CD4-positive, alpha-beta T cell treated with Interleukin-10 for 1 hour (primary cell): ENCODE measurements around the gene TOGARAM2.

Experiments used
- DNase-seq: peaks from one replicate; pipeline ENCODE4 v3.0.0-alpha.2; 2020

TOGARAM2 gene

DNA sequence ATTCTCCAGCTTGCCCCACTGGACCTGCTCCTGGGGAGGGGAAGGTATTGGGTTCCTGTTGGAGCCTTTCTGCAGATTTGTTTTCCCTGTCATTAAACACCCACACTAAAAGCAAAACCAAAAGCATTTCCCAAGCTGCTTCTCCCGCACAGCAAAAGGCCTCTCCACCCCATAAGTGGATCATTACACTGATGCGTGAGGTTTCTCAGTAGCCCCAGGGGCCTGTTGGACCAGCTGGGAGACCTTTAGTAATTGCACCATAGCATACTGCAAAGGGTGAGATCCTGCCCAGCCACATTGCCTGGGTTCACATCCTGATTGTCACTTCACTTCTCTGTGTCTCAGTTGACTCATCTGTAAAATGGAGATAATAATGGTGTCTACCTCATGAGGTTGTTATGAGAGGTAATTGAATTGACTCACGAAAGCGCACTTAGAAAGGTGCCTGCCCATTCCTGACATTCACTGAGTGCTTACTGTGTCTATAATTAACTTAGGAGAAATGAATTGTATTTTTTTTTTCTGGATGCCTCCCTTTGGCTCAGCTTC, 43.9 kb downstream of the TOGARAM2 start:
- DNase-seq: no peak

DNA sequence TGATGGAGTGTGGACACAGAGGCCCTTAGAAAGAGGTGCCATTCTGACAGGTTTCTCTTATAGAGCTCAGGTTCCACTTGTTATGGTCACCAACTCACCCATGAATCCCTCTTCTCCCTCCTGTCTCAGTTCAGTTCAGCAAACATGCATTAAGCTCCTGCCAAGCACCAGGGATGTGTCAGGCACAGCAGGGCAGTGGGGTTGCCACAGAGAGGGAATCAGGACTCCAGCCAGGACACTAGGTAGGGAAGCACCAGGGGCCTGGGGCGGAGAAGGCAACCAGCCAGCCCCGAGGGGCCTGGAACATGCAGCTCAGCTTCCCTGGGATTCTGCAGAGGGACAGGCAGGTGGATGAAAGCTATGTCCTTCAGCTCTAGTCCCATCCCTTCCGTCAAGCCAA, 44.6 kb downstream of the TOGARAM2 start:
- no peak for DNase-seq

DNA sequence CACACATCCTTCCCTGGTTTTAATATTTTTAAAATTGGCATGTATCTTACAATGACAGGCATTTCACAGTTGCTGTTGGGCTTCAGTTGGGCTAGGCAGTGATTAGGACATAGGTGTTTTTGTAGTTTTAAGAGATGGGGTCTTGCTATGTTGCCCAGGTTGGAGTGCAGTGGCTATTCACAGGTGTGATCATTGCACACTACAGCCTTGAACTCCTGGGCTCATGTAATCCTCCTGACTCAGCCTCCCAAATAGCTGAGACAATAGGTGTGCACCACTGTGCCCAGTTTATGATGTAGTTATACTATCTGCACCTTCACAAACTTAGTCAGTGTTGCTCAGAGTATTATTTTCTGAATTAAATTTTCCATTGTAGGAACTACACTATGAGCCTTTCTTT, 49.9 kb downstream of the TOGARAM2 start:
- no peak for DNase-seq

DNA sequence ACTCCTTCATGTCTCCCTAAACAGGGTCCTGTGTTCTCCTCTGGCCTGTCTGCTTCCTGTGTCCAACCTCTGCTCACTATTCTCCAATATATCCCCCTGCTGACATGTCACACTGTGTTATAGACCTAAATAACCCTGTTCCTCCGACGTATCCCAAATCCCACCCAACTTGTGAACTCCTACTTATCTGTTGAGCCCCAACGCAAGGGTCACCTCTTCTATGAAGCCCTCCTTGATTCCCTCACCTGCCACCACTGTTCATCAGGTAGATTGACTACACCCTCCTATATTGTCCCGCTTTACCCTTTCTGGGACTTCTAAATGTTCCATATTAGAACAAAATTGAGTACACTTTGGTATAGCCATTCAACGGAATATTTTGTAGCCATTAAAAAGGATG, 51.1 kb downstream of the TOGARAM2 start:
- no peak for DNase-seq

DNA sequence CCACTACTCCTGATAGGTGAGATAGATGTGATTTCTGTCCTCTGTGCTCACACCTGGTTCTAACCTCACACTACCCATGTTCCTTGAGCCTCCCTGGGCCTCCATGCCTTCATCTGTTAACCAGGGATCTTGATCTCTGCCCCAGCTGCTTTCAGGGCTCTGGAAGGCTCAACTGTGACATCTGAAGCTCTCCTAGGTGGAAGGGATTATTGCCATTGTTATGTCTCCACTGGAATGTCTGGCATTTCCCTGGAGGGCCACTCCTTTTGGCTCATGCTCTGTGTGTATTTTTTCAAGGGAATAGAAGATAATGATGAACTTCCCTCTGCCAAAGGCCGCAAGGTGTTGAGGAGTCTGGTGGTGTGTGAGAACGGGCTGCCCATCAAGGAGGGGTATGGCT, 52.1 kb downstream of the TOGARAM2 start:
- DNase-seq: no peak

DNA sequence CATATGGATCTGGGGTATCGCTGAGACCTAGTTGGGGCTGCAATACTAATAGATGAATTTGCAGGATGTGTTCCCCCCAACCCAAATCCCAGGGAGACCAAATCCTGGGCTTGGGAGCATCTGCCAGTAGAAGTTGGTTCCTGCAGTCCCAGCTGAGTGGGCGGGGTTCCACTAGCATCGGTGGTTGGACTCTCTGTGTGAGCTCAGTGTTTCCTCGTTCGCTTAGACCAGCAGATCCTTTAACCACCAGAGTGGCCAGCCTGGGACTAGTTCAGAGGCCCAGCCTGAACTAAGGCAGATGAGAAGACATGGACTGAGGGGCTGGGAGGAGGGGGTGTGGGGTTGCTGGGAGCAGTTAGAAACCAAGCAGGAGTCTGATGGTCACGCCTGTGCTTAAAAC, 52.6 kb downstream of the TOGARAM2 start:
- DNase-seq: no peak

DNA sequence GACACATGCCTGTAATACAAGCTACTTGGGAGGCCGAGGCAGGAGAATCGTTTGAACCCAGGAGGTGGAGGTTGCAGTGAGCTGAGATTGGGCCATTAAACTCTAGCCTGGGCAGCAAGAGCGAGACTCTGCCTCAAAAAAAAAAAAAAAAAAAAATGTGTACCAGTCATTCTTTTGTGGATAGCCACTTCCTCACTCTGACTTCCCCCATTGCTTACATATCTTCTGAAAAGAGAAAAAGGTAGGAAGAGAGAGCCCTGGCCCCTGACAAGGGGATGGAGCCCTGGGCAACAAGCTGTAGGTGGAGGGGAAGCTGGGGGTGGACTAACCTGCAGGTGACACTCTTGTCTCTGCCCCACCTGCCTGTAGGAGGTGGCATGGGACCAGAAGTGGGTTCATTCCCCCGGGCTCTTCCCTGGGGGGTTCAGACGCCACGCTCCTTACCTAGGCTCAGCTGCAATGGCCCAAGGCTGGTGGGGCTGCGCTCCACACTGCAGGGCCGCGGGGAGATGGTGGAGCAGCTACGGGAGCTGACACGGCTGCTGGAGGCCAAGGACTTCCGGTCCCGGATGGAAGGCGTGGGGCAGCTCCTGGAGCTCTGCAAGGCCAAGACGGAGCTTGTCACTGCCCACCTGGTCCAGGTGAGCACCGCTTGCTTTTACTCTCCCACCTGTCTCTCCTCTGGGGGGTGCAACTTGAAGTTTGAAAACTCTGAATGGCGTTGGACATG, 54.1 kb downstream of the TOGARAM2 start:
- no peak for DNase-seq

DNA sequence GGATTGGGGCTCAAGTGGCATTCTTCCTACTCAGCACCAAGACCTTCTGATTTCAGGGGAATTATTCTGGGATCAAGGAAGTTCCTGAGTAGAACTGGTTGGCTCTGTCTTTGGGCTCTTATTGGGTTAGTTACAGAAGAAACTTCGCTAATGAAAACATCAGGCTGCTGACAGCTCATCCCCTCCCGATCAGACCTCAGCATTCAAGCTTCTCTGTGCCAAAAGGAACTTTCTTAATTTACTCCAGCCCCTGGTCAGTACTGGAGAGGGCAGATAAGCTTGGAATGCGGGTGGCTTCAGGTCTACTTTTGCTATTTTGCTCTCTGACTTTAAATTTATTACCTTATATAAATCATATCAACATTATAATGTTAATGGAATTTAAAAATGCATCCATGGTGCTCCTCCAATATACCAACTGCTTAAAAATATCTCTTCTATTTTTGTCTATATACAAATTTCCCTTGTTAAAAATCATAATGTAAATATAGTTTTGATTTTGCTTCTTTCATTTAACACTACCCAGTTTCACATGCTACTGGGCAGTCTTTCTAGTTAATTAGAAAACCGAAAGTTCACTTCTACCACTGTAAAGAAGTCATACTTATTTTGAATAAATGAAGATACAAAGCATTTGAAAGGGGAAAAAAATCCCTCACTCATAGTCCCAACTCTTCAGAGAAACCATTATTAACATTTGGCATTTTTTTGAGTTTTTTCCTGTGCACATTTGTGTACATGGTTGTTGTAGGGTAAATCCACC, 58.8 kb downstream of the TOGARAM2 start:
- DNase-seq: no peak

DNA sequence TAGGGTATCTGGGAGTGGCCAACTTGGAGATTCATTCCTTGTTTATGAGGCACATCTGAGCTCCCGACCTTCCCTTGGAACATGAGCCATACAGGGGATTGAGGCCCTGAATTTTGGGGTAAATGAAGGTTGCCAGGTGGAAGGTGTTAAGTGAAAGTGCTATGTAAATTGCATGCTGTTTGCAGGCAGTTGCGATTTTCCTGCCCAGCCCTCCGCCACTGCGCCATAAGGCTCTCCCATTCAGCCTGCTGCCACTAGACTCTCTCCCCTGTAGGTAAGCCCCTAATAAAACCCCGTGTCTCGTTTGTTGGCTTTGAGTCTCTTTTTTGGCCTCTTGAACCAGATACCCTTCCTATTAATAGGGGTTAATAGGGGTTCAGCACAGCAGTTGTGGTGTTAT, 59.5 kb downstream of the TOGARAM2 start:
- DNase-seq: no peak

DNA sequence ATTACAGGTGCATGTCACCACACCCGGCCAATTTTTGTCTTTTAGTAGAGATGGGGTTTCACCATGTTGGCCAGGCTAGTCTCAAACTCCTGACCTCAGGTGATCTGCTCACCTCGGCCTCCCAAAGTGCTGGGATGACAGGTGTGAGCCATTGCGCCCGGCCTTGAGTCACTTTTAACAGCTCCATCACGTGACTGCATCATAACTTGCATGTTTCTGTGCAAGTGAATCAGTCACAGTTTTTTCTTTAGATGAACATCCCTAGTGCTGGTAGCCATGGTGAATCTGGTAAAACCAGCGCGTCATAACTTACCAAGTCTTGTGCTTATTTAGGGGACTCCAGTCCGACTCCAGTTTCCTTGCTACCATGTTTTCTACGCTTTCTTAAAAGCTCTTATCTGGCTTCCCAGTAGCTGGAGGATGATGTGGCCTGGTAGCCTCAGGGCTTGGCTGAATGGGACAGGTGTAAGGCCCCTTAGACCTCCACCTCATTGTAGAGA, 60.1 kb downstream of the TOGARAM2 start:
- DNase-seq: no peak

DNA sequence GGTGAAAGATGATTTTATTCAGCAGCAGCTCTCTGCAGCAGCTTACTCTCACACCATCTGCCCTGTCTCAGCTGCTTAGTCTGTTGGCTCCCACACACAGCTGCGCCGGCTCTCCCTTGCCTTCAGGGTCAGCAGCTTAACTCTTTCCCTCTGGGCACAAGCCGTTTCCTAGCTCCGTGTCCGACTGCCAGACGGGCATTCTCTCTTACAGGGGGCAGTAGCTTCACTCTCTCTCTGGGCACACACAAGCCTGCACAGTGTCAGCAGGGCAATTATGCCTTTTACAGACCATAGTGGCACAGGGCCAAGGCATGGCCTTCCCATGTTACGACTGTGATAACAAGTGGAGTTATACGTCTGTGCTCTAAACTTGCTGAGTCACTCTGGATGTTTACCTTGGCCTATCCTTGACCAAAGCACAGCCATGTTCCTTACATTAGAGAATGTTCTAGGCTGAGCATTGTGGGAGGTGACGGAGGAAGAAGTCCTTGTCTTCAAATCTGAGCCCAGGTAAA, 61.5 kb downstream of the TOGARAM2 start:
- no peak for DNase-seq

DNA sequence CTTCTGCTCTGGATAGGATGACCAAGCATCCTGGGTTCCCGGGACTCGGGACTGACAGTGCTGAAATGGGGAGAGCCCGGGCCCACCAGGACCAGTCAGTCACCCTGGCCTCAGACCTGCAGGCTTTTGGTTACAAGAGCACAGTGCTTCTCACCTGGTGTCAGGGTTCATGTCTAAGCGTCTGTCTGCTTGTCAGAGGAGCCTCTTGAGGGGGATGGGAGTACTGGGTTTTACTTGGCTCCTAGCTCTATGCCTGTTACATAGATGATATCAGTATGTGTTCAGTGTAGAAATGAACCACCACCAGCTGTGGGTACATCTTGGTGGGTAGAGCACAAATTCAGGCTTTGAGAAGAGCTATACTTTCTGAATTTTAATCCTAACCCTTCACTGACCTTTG, 63.4 kb downstream of the TOGARAM2 start:
- no peak for DNase-seq

DNA sequence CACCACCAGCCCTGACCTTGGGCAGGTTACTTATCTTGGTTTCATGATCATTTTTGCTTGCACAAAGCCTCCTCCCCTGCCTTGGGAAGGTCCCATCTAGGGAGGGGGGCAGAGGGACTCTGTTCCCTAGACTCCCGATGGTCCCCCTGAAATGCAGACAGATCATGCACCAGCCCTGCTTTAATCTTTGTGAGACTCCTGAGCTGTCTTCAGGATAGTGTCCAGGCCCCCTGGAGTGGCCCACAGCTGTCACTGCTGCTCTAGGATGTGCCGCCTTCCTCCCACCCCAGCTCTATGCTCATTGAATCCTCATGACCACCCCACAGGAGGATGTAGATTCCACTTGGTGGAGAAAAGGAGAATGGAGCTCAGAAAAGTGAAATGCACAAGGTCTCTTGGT, 65.2 kb downstream of the TOGARAM2 start:
- no peak for DNase-seq

DNA sequence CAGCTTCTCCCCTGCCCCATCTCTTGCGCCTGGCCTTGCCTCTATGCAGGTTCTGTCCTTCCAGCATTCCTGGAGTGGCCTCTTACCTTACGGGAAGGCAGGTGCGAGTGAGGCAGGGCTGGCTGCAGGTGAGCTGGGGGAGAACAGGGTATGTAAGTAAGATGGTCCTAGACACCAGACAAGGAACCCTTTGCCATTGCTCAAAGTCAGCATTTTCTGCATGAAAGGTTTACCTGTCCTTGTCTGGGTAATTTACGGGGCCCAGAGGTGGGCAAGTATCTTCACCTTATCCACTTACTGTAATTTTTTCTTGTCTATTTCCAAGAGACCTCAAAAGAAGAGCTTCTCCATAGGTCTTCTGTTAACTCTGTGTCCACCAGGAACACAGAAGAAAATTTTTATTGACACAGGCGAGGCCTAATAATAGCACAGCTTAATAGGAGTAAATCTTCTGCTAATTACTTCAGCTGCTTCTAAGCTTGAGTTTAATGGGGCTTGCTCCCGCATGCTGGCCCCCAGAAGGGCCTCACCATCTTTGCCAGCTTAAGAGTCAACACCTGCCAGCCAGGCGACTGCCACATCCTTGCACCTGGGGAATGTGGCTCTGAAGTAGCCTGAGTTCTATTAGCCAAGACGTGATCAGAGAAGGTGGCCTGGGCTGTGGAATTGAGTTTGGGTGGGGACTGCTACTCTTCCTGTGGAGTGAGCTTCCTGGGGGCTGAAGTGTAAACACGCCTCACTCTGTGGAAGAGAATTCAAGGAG, 66.2 kb downstream of the TOGARAM2 start:
- no peak for DNase-seq

DNA sequence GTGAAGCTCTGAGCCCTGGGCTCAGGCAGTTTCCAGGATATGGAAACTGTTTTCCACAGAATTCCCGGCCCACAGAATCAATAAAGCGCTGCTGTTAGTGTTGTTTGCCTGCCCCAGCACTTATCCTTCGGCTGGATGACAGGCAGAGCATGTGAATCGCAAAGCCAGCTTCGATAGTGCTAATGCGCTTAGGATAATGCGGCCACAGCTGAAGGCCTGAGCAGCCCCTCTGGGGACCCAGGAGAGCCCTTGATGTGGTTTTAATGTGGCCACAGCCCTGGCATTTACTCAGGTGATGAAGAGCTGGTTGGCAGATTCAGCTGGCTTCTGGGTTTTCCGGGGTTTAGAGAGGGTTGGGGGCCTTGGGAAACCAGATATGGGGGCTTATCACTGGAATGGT, 69.5 kb downstream of the TOGARAM2 start:
- DNase-seq: no peak

DNA sequence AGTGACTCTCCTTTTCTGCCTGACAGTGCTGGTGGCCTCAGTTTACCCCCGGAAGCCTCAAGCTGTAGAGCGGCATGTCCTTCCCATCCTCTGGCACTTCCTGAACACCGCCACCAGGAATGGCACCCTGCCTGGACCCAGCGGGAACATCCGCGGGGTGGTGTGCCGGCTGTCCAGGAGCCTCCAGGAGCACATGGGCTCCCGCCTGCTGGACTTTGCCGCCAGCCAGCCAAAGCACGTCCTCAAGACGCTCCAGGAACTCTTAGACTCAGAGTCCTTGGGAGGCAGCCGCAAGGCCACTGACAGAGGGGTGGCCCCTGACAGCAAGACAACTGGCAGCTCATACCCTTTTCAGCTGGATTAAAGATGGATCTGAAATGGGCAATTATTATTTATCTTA, 70.6 kb downstream of the TOGARAM2 start:
- no peak for DNase-seq

DNA sequence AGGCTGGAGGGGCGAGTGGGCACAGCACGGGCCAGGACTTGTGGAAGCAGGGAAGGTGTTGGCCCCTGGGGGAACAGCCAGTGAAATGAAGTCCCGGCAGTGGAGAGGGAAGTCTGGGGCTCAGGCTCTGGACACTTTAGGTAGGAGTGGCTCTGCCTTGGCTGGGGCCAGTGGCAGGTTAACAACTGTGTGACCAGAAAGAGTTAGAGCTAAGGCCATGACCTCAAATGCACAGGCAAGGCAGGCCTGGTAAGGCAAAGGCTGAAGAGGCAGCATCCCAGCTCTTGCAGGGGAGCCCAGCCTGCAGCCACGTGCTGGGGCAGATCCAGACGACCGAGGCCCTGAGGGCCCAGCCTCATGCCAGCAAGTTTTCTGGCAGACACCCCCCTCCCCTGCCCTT, 71.7 kb downstream of the TOGARAM2 start:
- no peak for DNase-seq

DNA sequence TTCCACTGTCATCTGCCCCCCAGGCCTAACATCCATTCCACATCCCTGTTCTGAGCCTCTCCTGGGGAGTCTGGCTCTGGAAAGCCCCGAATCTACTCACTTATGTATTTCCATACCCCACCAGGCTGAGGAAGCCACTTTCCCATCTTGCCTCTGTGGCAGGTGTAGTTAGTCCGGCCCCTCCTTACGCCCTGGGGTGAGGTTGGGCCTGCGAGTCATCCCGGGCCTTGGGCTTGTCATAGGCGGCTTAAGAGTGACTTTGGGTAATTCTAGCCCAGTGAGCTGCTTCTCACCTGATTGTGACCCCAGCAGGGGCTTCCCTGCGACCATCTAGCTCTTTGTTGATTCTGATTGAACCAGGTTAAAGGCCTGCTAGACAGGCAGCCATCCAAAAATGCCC, 72.1 kb downstream of the TOGARAM2 start:
- no peak for DNase-seq

DNA sequence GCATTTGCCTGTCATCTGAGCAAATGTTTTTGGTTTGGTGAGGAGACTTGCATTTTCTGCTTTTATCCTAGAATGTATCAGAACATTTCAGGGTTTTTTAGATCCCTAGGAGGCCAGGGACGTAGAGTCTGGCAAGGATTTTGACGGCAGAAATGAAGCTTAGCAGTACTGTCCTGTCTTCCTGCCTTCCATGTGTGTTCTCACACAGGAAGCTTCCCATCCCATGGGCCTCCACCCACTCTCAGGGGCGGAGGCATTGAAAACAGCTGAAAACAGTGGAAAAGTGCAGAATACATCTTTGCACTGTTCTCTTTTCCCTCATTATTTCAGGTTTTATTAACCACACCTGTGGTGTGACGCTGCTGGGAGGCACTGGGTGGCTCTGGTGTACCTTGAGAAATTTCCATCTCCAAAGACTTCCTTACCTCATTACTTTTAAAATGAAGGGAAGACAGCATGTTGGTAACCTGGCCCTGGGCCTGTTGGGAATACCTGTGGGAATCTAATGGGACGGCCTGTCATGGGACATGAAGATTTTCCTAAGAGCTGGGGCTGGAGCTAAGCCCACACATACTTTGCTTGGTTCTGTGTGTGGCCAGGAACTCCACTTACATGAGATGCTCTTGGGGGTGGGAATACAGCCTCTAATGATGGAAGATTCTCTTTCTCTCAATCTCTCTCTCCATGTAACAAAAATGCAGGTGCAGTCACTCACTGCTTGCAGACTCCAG, 72.7 kb downstream of the TOGARAM2 start:
- no peak for DNase-seq

DNA sequence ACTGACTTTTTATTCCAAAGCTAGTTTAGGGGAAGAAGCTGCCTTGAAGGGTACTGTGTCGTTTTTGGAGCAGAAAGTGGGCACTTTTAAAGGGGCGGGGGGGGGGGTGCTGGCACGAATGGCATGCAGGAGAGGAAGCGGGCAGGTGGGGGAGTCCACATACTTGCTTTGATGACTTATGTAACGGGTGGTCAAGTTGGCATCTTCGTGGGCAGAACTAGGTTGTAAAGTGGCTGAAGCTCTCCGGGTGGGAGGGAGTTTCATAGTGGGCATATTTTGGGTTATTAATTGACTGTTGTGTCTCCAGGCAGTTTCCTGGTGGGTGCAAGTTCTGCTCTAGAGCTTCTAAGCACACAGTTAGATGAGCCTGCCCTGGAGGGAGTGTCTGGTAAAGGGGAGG, 73.3 kb downstream of the TOGARAM2 start:
- DNase-seq: no peak

DNA sequence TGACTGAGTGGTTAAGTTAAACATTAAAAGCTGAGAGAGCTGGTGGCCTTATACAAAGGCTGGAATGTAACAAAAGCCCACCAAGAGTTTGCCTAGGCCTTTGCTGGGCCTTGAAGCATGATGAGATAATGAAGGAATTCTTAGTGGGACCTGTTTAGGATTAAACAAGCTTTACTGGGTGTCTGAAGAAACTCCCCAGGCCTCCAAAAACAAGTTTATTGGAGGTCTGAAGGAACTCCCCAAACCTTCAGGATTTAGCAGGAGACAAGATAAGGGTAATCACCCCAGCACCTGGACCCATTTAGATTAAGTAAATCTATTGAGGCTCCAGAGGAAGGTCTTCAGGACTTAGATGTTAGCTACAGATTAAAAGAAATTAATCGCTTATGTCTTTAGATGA, 74.5 kb downstream of the TOGARAM2 start:
- DNase-seq: no peak

DNA sequence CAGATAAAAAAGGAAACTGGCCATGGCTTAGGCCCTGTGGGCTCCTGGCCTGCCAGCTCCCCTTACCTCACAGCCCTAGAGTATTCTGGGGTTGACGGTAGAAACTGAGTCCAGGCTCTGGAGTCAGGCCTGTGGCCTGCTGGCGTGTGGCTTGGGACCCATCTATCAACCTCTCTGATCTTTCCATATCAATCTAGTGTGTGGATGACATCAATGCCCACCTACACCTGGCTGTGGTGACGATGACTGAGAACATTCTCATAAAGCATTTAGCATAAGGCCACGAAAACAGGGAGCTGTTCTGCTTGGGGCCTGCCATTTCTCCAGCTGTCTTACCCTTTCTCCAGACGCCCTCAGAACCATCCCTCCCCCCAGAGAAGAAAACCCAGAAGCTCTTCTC, 75.4 kb downstream of the TOGARAM2 start:
- no peak for DNase-seq

DNA sequence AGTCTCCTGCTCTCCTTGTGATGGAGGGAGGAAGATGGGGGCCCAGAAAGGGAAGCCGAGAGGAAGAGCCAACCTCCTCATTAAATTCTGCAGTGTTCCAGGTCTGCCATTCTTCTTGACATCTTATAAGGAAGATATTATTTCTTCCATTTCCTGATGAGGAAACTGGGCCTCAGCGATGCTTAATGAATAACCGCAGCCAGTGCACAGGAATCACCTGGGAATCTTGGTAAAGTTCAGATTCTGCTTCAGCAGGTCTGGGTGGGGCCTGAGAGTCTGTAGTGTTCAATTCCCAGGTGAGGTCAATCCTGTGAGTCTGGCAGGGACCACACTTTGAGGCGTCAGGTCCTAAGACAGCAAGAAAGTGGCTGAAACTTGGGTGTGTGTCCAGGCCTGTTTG, 75.9 kb downstream of the TOGARAM2 start:
- no peak for DNase-seq
